ENCODE data around the gene KIRREL1. TPM values are rescaled to one million over a fixed set of nuclear protein-coding genes. Genes with fewer than 3 reads are reported as not detected.

The KIRREL1 gene
- total and polyA plus RNA-seq, 10 donors = 1.4 to 50.9 (median 20.3) TPM

GRCh38 chr1:158131217-158131616, 137.8 kb downstream of the KIRREL1 start:
- Histone ChIP-seq H3K9me3 (no peaks in the 10 kb centered on the region), H3K27ac (no peak overlapping the region), H3K4me3 (no peak overlapping the region), H3K27me3 (replicated peaks in 1 of 7) (no peaks in the 10 kb centered on the region), H3K36me3 (no peaks in the 10 kb centered on the region), H3K4me1 (no peaks in the 10 kb centered on the region)
- intact Hi-C loops (cut with DNase I; ENCODE audit: low total_unique reads) = no loop called here
- 80 to 95% (median 87%) methylated on average over 3 of the region's 3 CpGs for WGBS, 5 donors
- DNase-seq = no peak
- TF ChIP-seq, protein P1, sequence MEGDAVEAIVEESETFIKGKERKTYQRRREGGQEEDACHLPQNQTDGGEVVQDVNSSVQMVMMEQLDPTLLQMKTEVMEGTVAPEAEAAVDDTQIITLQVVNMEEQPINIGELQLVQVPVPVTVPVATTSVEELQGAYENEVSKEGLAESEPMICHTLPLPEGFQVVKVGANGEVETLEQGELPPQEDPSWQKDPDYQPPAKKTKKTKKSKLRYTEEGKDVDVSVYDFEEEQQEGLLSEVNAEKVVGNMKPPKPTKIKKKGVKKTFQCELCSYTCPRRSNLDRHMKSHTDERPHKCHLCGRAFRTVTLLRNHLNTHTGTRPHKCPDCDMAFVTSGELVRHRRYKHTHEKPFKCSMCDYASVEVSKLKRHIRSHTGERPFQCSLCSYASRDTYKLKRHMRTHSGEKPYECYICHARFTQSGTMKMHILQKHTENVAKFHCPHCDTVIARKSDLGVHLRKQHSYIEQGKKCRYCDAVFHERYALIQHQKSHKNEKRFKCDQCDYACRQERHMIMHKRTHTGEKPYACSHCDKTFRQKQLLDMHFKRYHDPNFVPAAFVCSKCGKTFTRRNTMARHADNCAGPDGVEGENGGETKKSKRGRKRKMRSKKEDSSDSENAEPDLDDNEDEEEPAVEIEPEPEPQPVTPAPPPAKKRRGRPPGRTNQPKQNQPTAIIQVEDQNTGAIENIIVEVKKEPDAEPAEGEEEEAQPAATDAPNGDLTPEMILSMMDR (IDR thresholded peaks at IDR 0.05 in 8 of 11, conservative IDR thresholded peaks at IDR 0.05 in 3 of 11) = no peak
- TF ChIP-seq POLR2AphosphoS5 (IDR thresholded peaks at IDR 0.05) (no peak), POLR2A (IDR thresholded peaks at IDR 0.05) (no peak)

DNA sequence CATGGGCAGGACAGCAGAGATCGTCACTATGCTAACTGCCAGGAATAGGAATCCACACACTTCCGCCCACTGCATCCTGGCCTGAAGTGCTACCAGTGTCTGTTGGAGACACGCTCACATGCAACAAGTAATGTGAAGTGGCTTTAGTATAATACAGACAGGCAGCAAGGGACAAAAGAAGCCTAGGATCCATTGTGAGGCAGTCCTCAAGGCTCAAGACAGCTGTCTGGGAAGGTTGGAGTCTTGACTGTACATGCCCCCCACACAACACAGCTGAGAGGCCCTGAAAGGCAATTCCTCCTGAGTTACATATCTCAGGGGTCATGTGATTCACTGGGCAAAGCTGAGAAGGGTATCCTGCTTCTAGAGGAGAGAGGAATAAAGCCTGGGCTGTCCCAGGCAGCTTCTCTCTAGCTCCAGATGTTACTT, 147.3 kb downstream of the KIRREL1 start:
- H3K4me3 ChIP-seq = no peak overlapping the region
- no peak for DNase-seq
- H3K27ac ChIP-seq = no peak overlapping the region
- TF ChIP-seq, protein P1 (IDR thresholded peaks at IDR 0.05 in 8 of 11, conservative IDR thresholded peaks at IDR 0.05 in 3 of 11) = no peak
- no peak for TF ChIP-seq POLR2AphosphoS5 (IDR thresholded peaks at IDR 0.05)
- TF ChIP-seq POLR2A (IDR thresholded peaks at IDR 0.05) = no peak
- WGBS, 5 donors = 74 to 86% (median 80%) methylated on average over 3 of the region's 3 CpGs
- peaks cover 0 to 6% (median 0%) of the 10 kb centered on the region in 6 donors for H3K4me1 ChIP-seq
- no peaks in the 10 kb centered on the region for H3K36me3 ChIP-seq
- intact Hi-C loops (cut with DNase I; ENCODE audit: low total_unique reads) = no loop called here
- H3K27me3 ChIP-seq (replicated peaks in 1 of 7) = no peaks in the 10 kb centered on the region
- H3K9me3 ChIP-seq = peaks cover 0 to 4% (median 0%) of the 10 kb centered on the region in 8 donors

- Histone ChIP-seq H3K27ac (peak overlapping the region in 6 of 8 donors; percentile 3 to 84 (median 38)), H3K9me3 (peaks cover 0 to 9% (median 0%) of the 10 kb centered on the region in 8 donors), H3K27me3 (replicated peaks in 1 of 7) (no peaks in the 10 kb centered on the region), H3K36me3 (no peaks in the 10 kb centered on the region), H3K4me1 (peaks cover 14 to 37% (median 28%) of the 10 kb centered on the region in 6 donors), H3K4me3 (no peak overlapping the region)
- no peak for DNase-seq
- intact Hi-C loops (cut with DNase I; ENCODE audit: low total_unique reads) = no loop called here
- TF ChIP-seq, protein P1 (IDR thresholded peaks at IDR 0.05 in 8 of 11, conservative IDR thresholded peaks at IDR 0.05 in 3 of 11) = no peak
- TF ChIP-seq POLR2A (IDR thresholded peaks at IDR 0.05) (no peak), POLR2AphosphoS5 (IDR thresholded peaks at IDR 0.05) (no peak)
These were observed 151.8 kb downstream of the KIRREL1 start for GRCh38 chr1:158145173-158145719.

GRCh38 chr1:158146165-158146564, 152.7 kb downstream of the KIRREL1 start:
- Histone ChIP-seq H3K36me3 (no peaks in the 10 kb centered on the region), H3K9me3 (peaks cover 0 to 9% (median 0%) of the 10 kb centered on the region in 8 donors), H3K4me1 (peaks cover 18 to 46% (median 36%) of the 10 kb centered on the region in 6 donors), H3K4me3 (no peak overlapping the region), H3K27me3 (replicated peaks in 1 of 7) (no peaks in the 10 kb centered on the region), H3K27ac (peak overlapping the region in 3 of 8 donors; percentile 49 to 84 (median 78))
- TF ChIP-seq, protein P1 (IDR thresholded peaks at IDR 0.05 in 8 of 11, conservative IDR thresholded peaks at IDR 0.05 in 3 of 11) = no peak
- TF ChIP-seq POLR2AphosphoS5 (IDR thresholded peaks at IDR 0.05) (no peak), POLR2A (IDR thresholded peaks at IDR 0.05) (no peak)
- intact Hi-C loops (cut with DNase I; ENCODE audit: low total_unique reads) = no loop called here
- 84 to 90% (median 88%) methylated on average over 6 of the region's 6 CpGs for WGBS, 5 donors
- DNase-seq = no peak

Measured in spleen (tissue), 11 donors.